H1 (cell line): ENCODE results near the gene SLC22A9. TPM values are rescaled to one million over a fixed set of nuclear protein-coding genes. Genes with fewer than 3 reads are reported as not detected.

Experiments
- CTCF ChIA-PET: fragments of 300-600 bp; sonication (Branson Sonifier 250); formaldehyde crosslinking; loops from one replicate; lab custom pipeline; 2021; ENCODE audit not compliant: partially characterized antibody; lab: Charles Lee
- POLR2A ChIA-PET: fragments of 300-600 bp; sonication (Branson Sonifier 250); formaldehyde crosslinking; loops from one replicate; lab custom pipeline; 2021; ENCODE audit warnings: inconsistent platforms; ENCODE audit not compliant: partially characterized antibody; lab: Charles Lee
- DNase-seq, 2 experiments: peaks; one replicate each; pipeline versions ENCODE4 v3.0.0 to v3.0.0-alpha.2; 2010 to 2022; ENCODE audit warnings: low spot score in 2 of 2, low read depth in 1 of 2, mixed read lengths in 1 of 2
- FAIRE-seq: peaks from 2 replicates; lab custom pipeline; 2011; peaks lifted over from hg19 to GRCh38; lab: Jason Lieb, UNC
- H2AFZ ChIP-seq: 2 replicates; pipeline ENCODE4 v1.8.1; 2012; ENCODE audit warnings: low read length, inconsistent platforms
- H2AK5ac ChIP-seq: 2 replicates; pipeline ENCODE4 v1.6.1; 2013; ENCODE audit warnings: low read depth, low read length
- H2BK120ac ChIP-seq: replicated peaks from 2 replicates; pipeline ENCODE3; 2013; ENCODE audit warnings: low read depth, low read length, inconsistent platforms
- H2BK12ac ChIP-seq: 2 replicates; pipeline ENCODE4 v1.6.1; 2013; ENCODE audit warnings: low read depth, low read length
- H2BK15ac ChIP-seq: 2 replicates; pipeline ENCODE4 v1.6.1; 2013; ENCODE audit warnings: low read length
- H2BK20ac ChIP-seq: 2 replicates; pipeline ENCODE4 v1.6.1; 2013; ENCODE audit warnings: low read length
- H2BK5ac ChIP-seq: 2 replicates; pipeline ENCODE4 v1.6.1; 2013; ENCODE audit warnings: low read depth, low read length
- H3K14ac ChIP-seq: 2 replicates; pipeline ENCODE4 v1.6.1; 2013; ENCODE audit warnings: inconsistent platforms; ENCODE audit not compliant: insufficient read length
- H3K18ac ChIP-seq: 2 replicates; pipeline ENCODE4 v1.6.1; 2013; ENCODE audit warnings: low read length; ENCODE audit errors: extremely low read depth
- H3K23ac ChIP-seq: 2 replicates; pipeline ENCODE4 v1.6.1; 2013; ENCODE audit warnings: inconsistent platforms; ENCODE audit not compliant: insufficient read length
- H3K23me2 ChIP-seq: 2 replicates; pipeline ENCODE4 v1.6.1; 2013; ENCODE audit warnings: low read depth, low read length
- H3K27ac ChIP-seq: 2 replicates; pipeline ENCODE4 v1.6.1; 2011; ENCODE audit warnings: low read depth, low read length, inconsistent platforms
- H3K27me3 ChIP-seq, 4 experiments: replicated peaks in 1 of 4; 1 replicate in 1 of 4; 2 replicates in 3 of 4; pipeline versions ENCODE4 v1.6.1 to v1.8.1; 2011 to 2013; ENCODE audit warnings: low read length in 3 of 4, mild to moderate bottlenecking in 3 of 4, inconsistent platforms in 2 of 4, mixed read lengths in 2 of 4, moderate library complexity in 1 of 4; ENCODE audit not compliant: control insufficient read depth in 3 of 4, insufficient read depth in 3 of 4; ENCODE audit errors: extremely low read depth in 1 of 4
- H3K36me3 ChIP-seq, 4 experiments: 2 replicates each; pipeline versions ENCODE4 v1.6.1 to v1.8.1; 2011 to 2013; ENCODE audit warnings: mild to moderate bottlenecking in 4 of 4, low read length in 3 of 4, moderate library complexity in 2 of 4, control low read depth in 1 of 4, inconsistent platforms in 1 of 4; ENCODE audit not compliant: insufficient read depth in 4 of 4, control insufficient read depth in 2 of 4
- H3K4ac ChIP-seq: replicated peaks from 2 replicates; pipeline ENCODE3; 2013; ENCODE audit warnings: low read length, low read depth, mixed read lengths, inconsistent platforms; ENCODE audit not compliant: insufficient read length
- H3K4me1 ChIP-seq, 4 experiments: replicated peaks in 1 of 4; 1 replicate in 1 of 4; 2 replicates in 3 of 4; pipeline versions ENCODE4 v1.6.1 to v1.8.1; 2011 to 2013; ENCODE audit warnings: low read length in 3 of 4, inconsistent platforms in 2 of 4, mixed read lengths in 1 of 4; ENCODE audit not compliant: insufficient read depth in 4 of 4, control insufficient read depth in 3 of 4
- H3K4me2 ChIP-seq, 2 experiments: 2 replicates each; pipeline versions ENCODE4 v1.6.1 to v1.8.1; 2011 to 2013; ENCODE audit warnings: low read depth in 2 of 2, low read length in 2 of 2, control low read depth in 1 of 2, inconsistent platforms in 1 of 2, mild to moderate bottlenecking in 1 of 2; ENCODE audit not compliant: insufficient read depth in 1 of 2
- H3K4me3 ChIP-seq, 4 experiments: fragments of 200-600, 300-600 bp in 1 of 4; sonication (generic), shearing (Covaris generic), sonication (Bioruptor Twin) in 1 of 4; 2 replicates each; pipeline versions ENCODE4 v1.5.1 to v1.8.1; 2011 to 2016; ENCODE audit warnings: low read length in 4 of 4, low read depth in 3 of 4, control low read depth in 2 of 4, inconsistent platforms in 2 of 4, mild to moderate bottlenecking in 2 of 4, mixed read lengths in 1 of 4, moderate library complexity in 1 of 4; ENCODE audit not compliant: insufficient read depth in 2 of 4; ENCODE audit errors: extremely low read depth in 1 of 4
- H3K56ac ChIP-seq: replicated peaks from 2 replicates; pipeline ENCODE3; 2013; ENCODE audit warnings: low read depth, mild to moderate bottlenecking, mixed read lengths, low read length, inconsistent platforms; ENCODE audit not compliant: insufficient read length
- H3K79me1 ChIP-seq: 2 replicates; pipeline ENCODE4 v1.6.1; 2013; ENCODE audit warnings: low read depth, low read length, control low read depth
- H3K79me2 ChIP-seq, 2 experiments: 2 replicates each; pipeline versions ENCODE4 v1.6.1 to v1.8.1; 2012 to 2013; ENCODE audit warnings: low read length in 2 of 2, mild to moderate bottlenecking in 2 of 2, inconsistent platforms in 1 of 2; ENCODE audit not compliant: insufficient read depth in 2 of 2, control insufficient read depth in 1 of 2
- H3K9ac ChIP-seq, 4 experiments: replicated peaks in 1 of 4; 1 replicate in 1 of 4; 2 replicates in 3 of 4; pipeline versions ENCODE4 v1.6.1 to v1.8.1; 2011 to 2013; ENCODE audit warnings: low read depth in 3 of 4, low read length in 3 of 4, control low read depth in 2 of 4, mild to moderate bottlenecking in 2 of 4, moderate library complexity in 2 of 4, inconsistent platforms in 1 of 4; ENCODE audit errors: extremely low read depth in 1 of 4
- H3K9me3 ChIP-seq, 2 experiments: 2 replicates each; pipeline versions ENCODE4 v1.6.1 to v1.8.1; 2012 to 2013; ENCODE audit warnings: mild to moderate bottlenecking in 2 of 2, moderate library complexity in 2 of 2, control low read depth in 1 of 2, inconsistent platforms in 1 of 2, low read depth in 1 of 2, low read length in 1 of 2, mixed read lengths in 1 of 2; ENCODE audit not compliant: insufficient read depth in 2 of 2
- H4K20me1 ChIP-seq, 2 experiments: replicated peaks in 1 of 2; 2 replicates each; pipeline versions ENCODE3 to v1.8.1; 2011 to 2013; ENCODE audit warnings: inconsistent platforms in 2 of 2, low read length in 2 of 2, mild to moderate bottlenecking in 1 of 2; ENCODE audit not compliant: insufficient read depth in 2 of 2, control insufficient read depth in 1 of 2
- H4K5ac ChIP-seq: 2 replicates; pipeline ENCODE4 v1.6.1; 2013; ENCODE audit warnings: low read length, low read depth, mixed read lengths, inconsistent platforms; ENCODE audit not compliant: insufficient read length
- H4K8ac ChIP-seq: 2 replicates; pipeline ENCODE4 v1.8.0; 2013; ENCODE audit warnings: mild to moderate bottlenecking, moderate library complexity, low read length, inconsistent platforms; ENCODE audit not compliant: insufficient read depth; ENCODE audit errors: extremely low read depth
- H4K91ac ChIP-seq: replicated peaks from 2 replicates; pipeline ENCODE3; 2013; ENCODE audit warnings: low read length, mixed read lengths, inconsistent platforms; ENCODE audit not compliant: insufficient read length
- CBX8 ChIP-seq: fragments of 300-800, 300-1000 bp; sonication (generic); IDR thresholded peaks from 2 replicates; pipeline ENCODE4 v1.7.1; 2016; ENCODE audit warnings: low read depth, low read length, borderline replicate concordance
- WGBS, 2 experiments: shearing (Covaris generic) in 1 of 2; methylation state at CpG; one replicate each; pipeline versions ENCODE4 v1.1.6 to v1.1.7; 2013 to 2015; ENCODE audit warnings: low lambda C conversion rate in 2 of 2, mixed read lengths in 2 of 2, inconsistent platforms in 1 of 2, low coverage in 1 of 2, missing lambda C conversion rate in 1 of 2; ENCODE audit not compliant: insufficient replicate concordance in 2 of 2, insufficient coverage in 1 of 2, insufficient read length in 1 of 2; ENCODE audit errors: extremely low coverage in 1 of 2, missing lambda C conversion rate in 1 of 2; 5-methylcytosine and 5-hydroxymethylcytosine counted together
- polyA plus RNA-seq, 7 experiments: library from polyadenylated mRNA; depleted of rRNA in 3 of 7; stranded (reverse) in 5 of 7; unstranded in 2 of 7; fragments of >200 nt in 5 of 7; fragments of 200-250 nt in 2 of 7; gene quantifications; 1 replicate in 5 of 7; 2 replicates in 1 of 7; 4 replicates in 1 of 7; pipeline versions ENCODE4 v1.2.1 to v1.2.3, GENCODE V29; 2011 to 2013; ENCODE audit warnings: missing spikeins in 2 of 7, mixed read lengths in 2 of 7
- total RNA-seq: library from RNA; stranded (reverse); fragmentation: NEBNext Ultra II Directional; extraction: Animal tissue kit (Norgen Biotek cat#: 25700); gene quantifications from 2 replicates; pipeline ENCODE4 v1.2.1, GENCODE V29; 2021

Gene SLC22A9
- total and polyA plus RNA-seq, 2 of the 8 experiments (the other 6 are each of a cell fraction or from before 2014, with no cell fraction given) = not detected

GRCh38 chr11:63443714-63444113, 74.1 kb downstream of the SLC22A9 start:
- H4K20me1 ChIP-seq = no peaks in the 10 kb centered on the region
- no peaks in the 10 kb centered on the region for H3K36me3 ChIP-seq
- H3K9ac ChIP-seq = no peak overlapping the region
- no peak overlapping the region for H3K23ac ChIP-seq
- TF ChIP-seq CBX8 = no peak
- H4K8ac ChIP-seq = no peak overlapping the region
- no peaks in the 10 kb centered on the region for H3K79me2 ChIP-seq
- no peak overlapping the region for H2AK5ac ChIP-seq
- DNase-seq (no peak), FAIRE-seq (no peak)
- H3K4me3 ChIP-seq = no peak overlapping the region
- H3K14ac ChIP-seq = no peak overlapping the region
- H3K4ac ChIP-seq = no peak overlapping the region
- H3K27ac ChIP-seq = no peak overlapping the region
- H2BK5ac ChIP-seq = no peak overlapping the region
- no peaks in the 10 kb centered on the region for H3K27me3 ChIP-seq
- no peak overlapping the region for H4K91ac ChIP-seq
- WGBS, 2 experiments = 86% methylated on average over 1 of the region's 1 CpG; no CpG with 5 or more reads in 1 of the 2 experiments
- no peak overlapping the region for H3K18ac ChIP-seq
- H2AFZ ChIP-seq = 0 out of 2 replicates have a peak overlapping the region, but pooled peaks have one; percentile 58
- no peaks in the 10 kb centered on the region; a peak in 1 of 4 replicates for H3K9me3 ChIP-seq
- H2BK15ac ChIP-seq = no peak overlapping the region
- no peak overlapping the region for H2BK12ac ChIP-seq
- H4K5ac ChIP-seq = no peak overlapping the region
- H3K4me1 ChIP-seq = peaks cover 0 to 7% (median under 1%) of the 10 kb centered on the region in 4 experiments; a peak in 4 of 7 replicates
- no peak overlapping the region for H3K4me2 ChIP-seq
- H2BK120ac ChIP-seq = no peak overlapping the region
- no peak overlapping the region for H2BK20ac ChIP-seq
- H3K56ac ChIP-seq = no peak overlapping the region
- H3K79me1 ChIP-seq = no peaks in the 10 kb centered on the region
- H3K23me2 ChIP-seq = no peaks in the 10 kb centered on the region
- ChIA-PET CTCF (interaction anchor here (0.8 to 0.9 kb wide), 2 partner anchors 35 to 94 kb away, joined by 3 read pairs; no protein-coding TSS in a partner anchor), POLR2A (interaction anchor here (0.9 kb wide), 2 partner anchors 8 to 14 kb away, joined by 3 to 4 read pairs; no protein-coding TSS in a partner anchor)
